Osteoblast (primary cell): ENCODE measurements around the gene TCF12. TPM values are rescaled to one million over a fixed set of nuclear protein-coding genes. Genes with fewer than 3 reads are reported as not detected.

Experiments used
- DNase-seq: peaks from one replicate; pipeline ENCODE4 v3.0.0; 2011; ENCODE audit warnings: low spot score, mixed read lengths; ENCODE audit not compliant: insufficient read length; ENCODE audit errors: missing footprints
- H2AFZ ChIP-seq: 2 replicates; pipeline ENCODE4 v1.6.0; 2011; ENCODE audit warnings: mild to moderate bottlenecking, low read length
- H3K27ac ChIP-seq: 2 replicates; pipeline ENCODE4 v1.5.1; 2011; ENCODE audit warnings: mild to moderate bottlenecking, low read depth, low read length, moderate library complexity
- H3K27me3 ChIP-seq: 2 replicates; pipeline ENCODE4 v1.6.0; 2012; ENCODE audit warnings: mild to moderate bottlenecking, control low read depth, inconsistent platforms, low read length, moderate library complexity; ENCODE audit not compliant: insufficient read depth
- H3K36me3 ChIP-seq: 2 replicates; pipeline ENCODE4 v1.5.1; 2011; ENCODE audit warnings: mild to moderate bottlenecking, low read length, control low read depth, moderate library complexity; ENCODE audit not compliant: insufficient read depth
- H3K4me1 ChIP-seq: 2 replicates; pipeline ENCODE4 v1.5.1; 2011; ENCODE audit warnings: mild to moderate bottlenecking, low read length, control low read depth, moderate library complexity; ENCODE audit not compliant: insufficient read depth
- H3K4me2 ChIP-seq: 2 replicates; pipeline ENCODE4 v1.6.0; 2011; ENCODE audit warnings: mild to moderate bottlenecking, low read length; ENCODE audit not compliant: insufficient read depth
- H3K4me3 ChIP-seq: fragments of 200-600 bp; sonication (generic); 3 replicates; pipeline ENCODE4 v1.5.1; 2012; ENCODE audit warnings: mild to moderate bottlenecking, low read length, inconsistent platforms; ENCODE audit not compliant: insufficient read depth
- H3K79me2 ChIP-seq: 2 replicates; pipeline ENCODE4 v1.6.0; 2012; ENCODE audit warnings: mild to moderate bottlenecking, low read length, control low read depth, inconsistent platforms; ENCODE audit not compliant: insufficient read depth
- H3K9me3 ChIP-seq: 2 replicates; pipeline ENCODE4 v1.5.1; 2011; ENCODE audit warnings: low read depth, low read length, control low read depth
- H4K20me1 ChIP-seq: 2 replicates; pipeline ENCODE4 v1.6.0; 2012; ENCODE audit warnings: mild to moderate bottlenecking, low read length, control low read depth; ENCODE audit not compliant: insufficient read depth
- CTCF ChIP-seq: IDR thresholded peaks from 2 replicates; pipeline ENCODE4 v1.5.1; 2011; ENCODE audit warnings: mild to moderate bottlenecking, low read depth, low read length, moderate library complexity; ENCODE audit errors: extremely low read depth
- total RNA-seq: library from RNA; depleted of rRNA; stranded (reverse); fragments of >200 nt; gene quantifications from 2 replicates; pipeline ENCODE4 v1.2.3, GENCODE V29; 2012

Gene TCF12
- total RNA-seq, 1 donor, result 86.5 TPM

DNA sequence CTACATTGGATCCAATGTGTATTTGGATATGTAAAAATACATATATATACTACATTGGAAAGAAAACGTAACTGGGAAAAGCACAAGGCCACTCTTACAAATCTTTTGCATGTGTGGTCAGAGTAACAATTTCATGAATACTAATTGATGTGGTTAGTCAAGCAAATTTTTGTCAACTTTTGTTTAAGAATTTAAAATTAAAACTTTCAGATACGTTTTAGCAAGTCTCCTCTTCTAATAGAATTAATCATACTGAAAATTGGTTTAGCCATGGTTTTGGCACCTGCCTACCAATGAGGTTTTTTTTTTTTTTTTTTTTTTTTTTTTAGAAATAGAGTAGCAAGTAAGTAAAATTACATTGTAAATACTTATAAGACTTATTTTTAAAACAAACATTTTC, 304.9 kb downstream of the TCF12 start:
- TF ChIP-seq CTCF, result no peak
- no peaks in the 10 kb centered on the region for H4K20me1 ChIP-seq
- no peaks in the 10 kb centered on the region for H3K36me3 ChIP-seq
- H3K4me1 ChIP-seq, result peaks cover 64% of the 10 kb centered on the region
- no peak for DNase-seq
- no peaks in the 10 kb centered on the region for H3K27me3 ChIP-seq
- H3K79me2 ChIP-seq, result peaks cover 39% of the 10 kb centered on the region
- H3K9me3 ChIP-seq, result no peaks in the 10 kb centered on the region
- H3K4me3 ChIP-seq, result no peak overlapping the region
- H3K27ac ChIP-seq, result no peak overlapping the region
- H3K4me2 ChIP-seq, result no peak overlapping the region
- H2AFZ ChIP-seq, result no peak overlapping the region

DNA sequence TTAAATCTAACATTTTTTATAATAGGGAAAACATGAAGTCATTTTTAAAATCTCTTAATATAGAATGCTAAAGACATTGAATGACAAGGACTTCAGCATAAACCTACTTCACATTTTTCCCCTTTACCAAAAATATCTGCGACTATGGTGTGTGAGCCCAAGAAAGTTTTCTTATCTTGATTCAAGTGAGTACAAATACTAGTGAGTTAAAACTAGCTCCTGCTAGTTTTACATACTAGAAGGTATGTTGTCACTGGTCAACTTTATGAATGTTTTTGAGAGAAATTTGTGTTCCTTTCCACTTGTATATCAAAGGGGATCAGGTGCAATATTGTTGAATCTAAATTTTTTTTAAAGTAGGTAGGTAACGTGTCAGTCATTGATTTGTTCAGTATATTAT, 305.4 kb downstream of the TCF12 start:
- Histone ChIP-seq H3K27ac (peak overlapping the region; percentile 51), H3K27me3 (no peaks in the 10 kb centered on the region), H3K4me2 (no peak overlapping the region), H2AFZ (no peak overlapping the region), H3K4me3 (no peak overlapping the region), H4K20me1 (no peaks in the 10 kb centered on the region), H3K4me1 (peaks cover 60% of the 10 kb centered on the region), H3K36me3 (no peaks in the 10 kb centered on the region), H3K79me2 (peaks cover 40% of the 10 kb centered on the region), H3K9me3 (no peaks in the 10 kb centered on the region)
- no peak for TF ChIP-seq CTCF
- DNase-seq, result no peak

- peak overlapping the region; percentile 51 for H3K27ac ChIP-seq
- DNase-seq, result no peak
Observed at GRCh38 chr15:57224664-57225063, 306.2 kb downstream of the TCF12 start.

GRCh38 chr15:57227166-57227565, 308.7 kb downstream of the TCF12 start:
- Histone ChIP-seq H3K9me3 (no peaks in the 10 kb centered on the region), H3K4me2 (no peak overlapping the region), H2AFZ (no peak overlapping the region), H3K4me1 (peaks cover 32% of the 10 kb centered on the region), H3K36me3 (peaks cover 1% of the 10 kb centered on the region), H4K20me1 (no peaks in the 10 kb centered on the region), H3K79me2 (peaks cover 24% of the 10 kb centered on the region), H3K27me3 (no peaks in the 10 kb centered on the region), H3K4me3 (no peak overlapping the region), H3K27ac (no peak overlapping the region)
- peak; percentile 62 for DNase-seq
- no peak for TF ChIP-seq CTCF

More at GRCh38 chr15:57224664-57225063, 306.2 kb downstream of the TCF12 start:
- no peaks in the 10 kb centered on the region for H3K9me3 ChIP-seq
- TF ChIP-seq CTCF, result no peak
- no peaks in the 10 kb centered on the region for H3K36me3 ChIP-seq
- peak overlapping the region; percentile 50 for H3K4me2 ChIP-seq
- no peak overlapping the region for H2AFZ ChIP-seq
- H3K4me3 ChIP-seq, result no peak overlapping the region
- peaks cover 43% of the 10 kb centered on the region for H3K79me2 ChIP-seq
- no peaks in the 10 kb centered on the region for H4K20me1 ChIP-seq
- H3K27me3 ChIP-seq, result no peaks in the 10 kb centered on the region
- peaks cover 54% of the 10 kb centered on the region for H3K4me1 ChIP-seq
